BLaER1 (cell line): Measurements from ENCODE around the gene WDHD1.
"Not testable (repeated sequence)": the region's sequence is repeated elsewhere in the genome, so short reads cannot be mapped to it uniquely, and the experiment has no call there.

Experiments used
- H3K27ac ChIP-seq: shearing (Covaris generic); formaldehyde crosslinking; 2 replicates; pipeline ENCODE4 v1.8.1; 2022
- H3K27me3 ChIP-seq: shearing (Covaris generic); formaldehyde crosslinking; 2 replicates; pipeline ENCODE4 v1.8.1; 2022
- H3K36me3 ChIP-seq: shearing (Covaris generic); formaldehyde crosslinking; 2 replicates; pipeline ENCODE4 v1.8.1; 2022
- H3K4me1 ChIP-seq: shearing (Covaris generic); formaldehyde crosslinking; 2 replicates; pipeline ENCODE4 v1.8.1; 2022
- H3K4me2 ChIP-seq: shearing (Covaris generic); formaldehyde crosslinking; 2 replicates; pipeline ENCODE4 v1.8.1; 2022
- H3K4me3 ChIP-seq: shearing (Covaris generic); formaldehyde crosslinking; 2 replicates; pipeline ENCODE4 v1.8.1; 2022
- H3K9ac ChIP-seq: shearing (Covaris generic); formaldehyde crosslinking; 2 replicates; pipeline ENCODE4 v1.8.1; 2022
- H3K9me3 ChIP-seq: shearing (Covaris generic); formaldehyde crosslinking; 2 replicates; pipeline ENCODE4 v1.8.1; 2022
- H4K20me1 ChIP-seq: shearing (Covaris generic); formaldehyde crosslinking; 2 replicates; pipeline ENCODE4 v1.8.1; 2022
- Cebpa-rat ChIP-seq: shearing (Covaris generic); IDR thresholded peaks from 2 replicates; pipeline ENCODE4 v1.8.1; 2022

WDHD1 gene

GRCh38 chr14:54901380-54902142, 125.3 kb downstream of the WDHD1 start:
- H4K20me1 ChIP-seq, result no peaks in the 10 kb centered on the region
- H3K9me3 ChIP-seq, result no peaks in the 10 kb centered on the region
- peak overlapping the region; percentile 99 for H3K4me2 ChIP-seq
- no peaks in the 10 kb centered on the region for H3K36me3 ChIP-seq
- H3K9ac ChIP-seq, result peak overlapping the region; percentile 76
- H3K27ac ChIP-seq, result 0 out of 2 replicates have a peak overlapping the region, but pooled peaks have one; percentile 51
- peak overlapping the region; percentile 84 for H3K4me3 ChIP-seq
- H3K27me3 ChIP-seq, result peaks cover 21% of the 10 kb centered on the region
- TF ChIP-seq Cebpa-rat, result no peak
- H3K4me1 ChIP-seq, result peaks cover 15% of the 10 kb centered on the region

- no peaks in the 10 kb centered on the region for H3K9me3 ChIP-seq
- H3K27ac ChIP-seq, result no peak overlapping the region
- no peak for TF ChIP-seq Cebpa-rat
- no peaks in the 10 kb centered on the region for H3K36me3 ChIP-seq
- no peak overlapping the region for H3K9ac ChIP-seq
- H4K20me1 ChIP-seq, result no peaks in the 10 kb centered on the region
- H3K4me1 ChIP-seq, result peaks cover 15% of the 10 kb centered on the region
- H3K4me2 ChIP-seq, result no peak overlapping the region
- H3K4me3 ChIP-seq, result no peak overlapping the region
- peaks cover 21% of the 10 kb centered on the region for H3K27me3 ChIP-seq
These were observed 127.3 kb downstream of the WDHD1 start for GRCh38 chr14:54899573-54899972.

GRCh38 chr14:54897809-54898555, 128.9 kb downstream of the WDHD1 start:
- not testable (repeated sequence) for H4K20me1 ChIP-seq, H3K9me3 ChIP-seq, H3K27ac ChIP-seq, H3K4me2 ChIP-seq, H3K36me3 ChIP-seq, H3K4me3 ChIP-seq, H3K9ac ChIP-seq
- Histone ChIP-seq H3K4me1 (peaks cover 15% of the 10 kb centered on the region), H3K27me3 (peaks cover 21% of the 10 kb centered on the region)

GRCh38 chr14:54895683-54896082, 131.2 kb downstream of the WDHD1 start:
- H3K4me3 ChIP-seq, result no peak overlapping the region
- no peak overlapping the region for H3K27ac ChIP-seq
- no peaks in the 10 kb centered on the region for H4K20me1 ChIP-seq
- no peaks in the 10 kb centered on the region for H3K36me3 ChIP-seq
- H3K4me1 ChIP-seq, result peaks cover 16% of the 10 kb centered on the region
- TF ChIP-seq Cebpa-rat, result no peak
- H3K9ac ChIP-seq, result no peak overlapping the region
- H3K27me3 ChIP-seq, result peaks cover 7% of the 10 kb centered on the region
- H3K4me2 ChIP-seq, result no peak overlapping the region
- H3K9me3 ChIP-seq, result no peaks in the 10 kb centered on the region

- H3K4me2 ChIP-seq, result no peak overlapping the region
- no peaks in the 10 kb centered on the region for H4K20me1 ChIP-seq
- H3K27me3 ChIP-seq, result no peaks in the 10 kb centered on the region; the same call in 1 of the 2 replicates
- no peaks in the 10 kb centered on the region for H3K9me3 ChIP-seq
- TF ChIP-seq Cebpa-rat, result no peak
- H3K4me3 ChIP-seq, result no peak overlapping the region
- H3K36me3 ChIP-seq, result no peaks in the 10 kb centered on the region
- no peak overlapping the region for H3K9ac ChIP-seq
- no peak overlapping the region for H3K27ac ChIP-seq
- H3K4me1 ChIP-seq, result peaks cover 13% of the 10 kb centered on the region; the same call in 1 of the 2 replicates
These were observed 131.9 kb downstream of the WDHD1 start for GRCh38 chr14:54894995-54895394.

GRCh38 chr14:54893151-54893760, 133.6 kb downstream of the WDHD1 start:
- TF ChIP-seq Cebpa-rat, result no peak
- no peak overlapping the region for H3K4me3 ChIP-seq

GRCh38 chr14:54891471-54892245, 135.2 kb downstream of the WDHD1 start:
- no peaks in the 10 kb centered on the region for H4K20me1 ChIP-seq
- no peak overlapping the region; the same call in 1 of the 2 replicates for H3K4me2 ChIP-seq
- H3K4me1 ChIP-seq, result peaks cover 16% of the 10 kb centered on the region
- H3K27me3 ChIP-seq, result no peaks in the 10 kb centered on the region
- H3K36me3 ChIP-seq, result no peaks in the 10 kb centered on the region
- H3K27ac ChIP-seq, result no peak overlapping the region
- TF ChIP-seq Cebpa-rat, result no peak
- no peak overlapping the region for H3K4me3 ChIP-seq
- H3K9ac ChIP-seq, result no peak overlapping the region
- no peaks in the 10 kb centered on the region for H3K9me3 ChIP-seq

More at GRCh38 chr14:54893151-54893760, 133.6 kb downstream of the WDHD1 start:
- Histone ChIP-seq H3K4me1 (peaks cover 13% of the 10 kb centered on the region; the same call in 1 of the 2 replicates), H3K9ac (no peak overlapping the region), H3K27ac (no peak overlapping the region), H3K27me3 (no peaks in the 10 kb centered on the region), H3K4me2 (no peak overlapping the region), H4K20me1 (no peaks in the 10 kb centered on the region), H3K9me3 (no peaks in the 10 kb centered on the region), H3K36me3 (no peaks in the 10 kb centered on the region)

- no peaks in the 10 kb centered on the region for H3K27me3 ChIP-seq
- no peaks in the 10 kb centered on the region for H4K20me1 ChIP-seq
- TF ChIP-seq Cebpa-rat, result no peak
- no peak overlapping the region for H3K4me3 ChIP-seq
- H3K9ac ChIP-seq, result no peak overlapping the region
- no peaks in the 10 kb centered on the region for H3K36me3 ChIP-seq
- peaks cover 21% of the 10 kb centered on the region for H3K4me1 ChIP-seq
- no peak overlapping the region for H3K4me2 ChIP-seq
- H3K9me3 ChIP-seq, result no peaks in the 10 kb centered on the region
- H3K27ac ChIP-seq, result no peak overlapping the region
These were observed 136.1 kb downstream of the WDHD1 start for GRCh38 chr14:54890788-54891187.

- Histone ChIP-seq H3K4me1 (peaks cover 21% of the 10 kb centered on the region), H3K9ac (no peak overlapping the region), H3K4me2 (no peak overlapping the region), H3K27ac (no peak overlapping the region), H3K27me3 (no peaks in the 10 kb centered on the region), H4K20me1 (no peaks in the 10 kb centered on the region), H3K36me3 (no peaks in the 10 kb centered on the region), H3K9me3 (no peaks in the 10 kb centered on the region), H3K4me3 (no peak overlapping the region)
- no peak for TF ChIP-seq Cebpa-rat
These were observed 137.0 kb downstream of the WDHD1 start for GRCh38 chr14:54889919-54890318.
